ENCODE results near the gene FRMPD4. TPM values are rescaled to one million over a fixed set of nuclear protein-coding genes. Genes with fewer than 3 reads are reported as not detected.

FRMPD4 gene
- total RNA-seq, 1 donor from 2014 or later = 0.22 TPM

DNA sequence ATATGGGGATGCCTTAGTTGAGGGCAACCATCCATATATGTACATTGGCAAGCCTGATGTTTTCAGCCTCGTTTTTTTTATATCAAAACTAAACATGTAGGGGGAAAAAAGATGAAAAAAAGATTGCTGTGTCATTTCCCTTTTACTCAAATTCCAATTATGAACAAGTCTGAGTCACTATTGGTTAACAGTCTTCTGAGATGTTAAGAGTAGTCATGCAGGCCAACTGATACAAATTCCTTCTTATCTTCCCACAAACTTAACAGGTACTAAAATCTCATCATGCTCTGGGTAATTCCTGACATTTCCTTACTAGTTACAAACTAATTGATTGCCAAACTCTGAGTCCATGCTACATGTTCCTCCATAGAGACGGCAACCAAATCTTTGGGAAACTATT lies 222.1 kb downstream of the FRMPD4 start:
- no peak overlapping the region for H3K27ac Mint-ChIP-seq
- no peaks in the 10 kb centered on the region for H3K9me3 Mint-ChIP-seq
- no peak overlapping the region for H3K4me3 Mint-ChIP-seq
- TF ChIP-seq, protein P1, sequence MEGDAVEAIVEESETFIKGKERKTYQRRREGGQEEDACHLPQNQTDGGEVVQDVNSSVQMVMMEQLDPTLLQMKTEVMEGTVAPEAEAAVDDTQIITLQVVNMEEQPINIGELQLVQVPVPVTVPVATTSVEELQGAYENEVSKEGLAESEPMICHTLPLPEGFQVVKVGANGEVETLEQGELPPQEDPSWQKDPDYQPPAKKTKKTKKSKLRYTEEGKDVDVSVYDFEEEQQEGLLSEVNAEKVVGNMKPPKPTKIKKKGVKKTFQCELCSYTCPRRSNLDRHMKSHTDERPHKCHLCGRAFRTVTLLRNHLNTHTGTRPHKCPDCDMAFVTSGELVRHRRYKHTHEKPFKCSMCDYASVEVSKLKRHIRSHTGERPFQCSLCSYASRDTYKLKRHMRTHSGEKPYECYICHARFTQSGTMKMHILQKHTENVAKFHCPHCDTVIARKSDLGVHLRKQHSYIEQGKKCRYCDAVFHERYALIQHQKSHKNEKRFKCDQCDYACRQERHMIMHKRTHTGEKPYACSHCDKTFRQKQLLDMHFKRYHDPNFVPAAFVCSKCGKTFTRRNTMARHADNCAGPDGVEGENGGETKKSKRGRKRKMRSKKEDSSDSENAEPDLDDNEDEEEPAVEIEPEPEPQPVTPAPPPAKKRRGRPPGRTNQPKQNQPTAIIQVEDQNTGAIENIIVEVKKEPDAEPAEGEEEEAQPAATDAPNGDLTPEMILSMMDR (conservative IDR thresholded peaks at IDR 0.05) = no peak
- H3K36me3 Mint-ChIP-seq = no peaks in the 10 kb centered on the region
- H3K27me3 Mint-ChIP-seq = no peaks in the 10 kb centered on the region
- H3K4me1 Mint-ChIP-seq (ENCODE audit: unreplicated experiment) = no peaks in the 10 kb centered on the region
- no peak for DNase-seq (ENCODE audit: extremely low spot score, unreplicated experiment)

- Mint-ChIP-seq H3K36me3 (no peaks in the 10 kb centered on the region), H3K27ac (no peak overlapping the region), H3K9me3 (no peaks in the 10 kb centered on the region), H3K4me1 (ENCODE audit: unreplicated experiment) (no peaks in the 10 kb centered on the region), H3K27me3 (peaks cover 3% of the 10 kb centered on the region), H3K4me3 (no peak overlapping the region)
- no peak for DNase-seq (ENCODE audit: extremely low spot score, unreplicated experiment)
- TF ChIP-seq, protein P1 (conservative IDR thresholded peaks at IDR 0.05) = no peak
Observed at GRCh38 chrX:12360986-12361598, 222.8 kb downstream of the FRMPD4 start.

- Mint-ChIP-seq H3K27ac (no peak overlapping the region), H3K36me3 (no peaks in the 10 kb centered on the region), H3K4me1 (ENCODE audit: unreplicated experiment) (no peaks in the 10 kb centered on the region), H3K27me3 (peaks cover 5% of the 10 kb centered on the region), H3K4me3 (no peak overlapping the region), H3K9me3 (no peaks in the 10 kb centered on the region)
- TF ChIP-seq, protein P1 (conservative IDR thresholded peaks at IDR 0.05) = no peak
- DNase-seq (ENCODE audit: extremely low spot score, unreplicated experiment) = no peak
Observed at GRCh38 chrX:12363216-12363615, 224.9 kb downstream of the FRMPD4 start.

GRCh38 chrX:12366440-12366839 lies 228.2 kb downstream of the FRMPD4 start:
- Mint-ChIP-seq H3K4me1 (ENCODE audit: unreplicated experiment) (no peaks in the 10 kb centered on the region), H3K9me3 (no peaks in the 10 kb centered on the region), H3K4me3 (no peak overlapping the region), H3K27me3 (peaks cover 5% of the 10 kb centered on the region), H3K36me3 (no peaks in the 10 kb centered on the region), H3K27ac (no peak overlapping the region)
- DNase-seq (ENCODE audit: extremely low spot score, unreplicated experiment) = no peak
- TF ChIP-seq, protein P1 (conservative IDR thresholded peaks at IDR 0.05) = no peak

- Mint-ChIP-seq H3K27ac (no peak overlapping the region), H3K4me3 (no peak overlapping the region), H3K9me3 (no peaks in the 10 kb centered on the region), H3K36me3 (no peaks in the 10 kb centered on the region), H3K27me3 (peaks cover 5% of the 10 kb centered on the region), H3K4me1 (ENCODE audit: unreplicated experiment) (no peaks in the 10 kb centered on the region)
- TF ChIP-seq, protein P1 (conservative IDR thresholded peaks at IDR 0.05) = no peak
- DNase-seq (ENCODE audit: extremely low spot score, unreplicated experiment) = no peak
Observed at GRCh38 chrX:12367254-12367653, 229.0 kb downstream of the FRMPD4 start.

Data from type B pancreatic cell (in vitro differentiated cells).